HG02973 (cell line): Measurements from ENCODE around the gene PPP2R5E.
A peak's percentile ranks its signal among the peaks of the same experiment; 100 is the strongest.

ENCODE experiments used
- ATAC-seq: cut with Tn5 transposase; IDR thresholded peaks from one replicate; pipeline ENCODE4 v1.9.1; 2021; ENCODE audit warnings: moderate library complexity; ENCODE audit not compliant: unreplicated experiment

Gene PPP2R5E

DNA sequence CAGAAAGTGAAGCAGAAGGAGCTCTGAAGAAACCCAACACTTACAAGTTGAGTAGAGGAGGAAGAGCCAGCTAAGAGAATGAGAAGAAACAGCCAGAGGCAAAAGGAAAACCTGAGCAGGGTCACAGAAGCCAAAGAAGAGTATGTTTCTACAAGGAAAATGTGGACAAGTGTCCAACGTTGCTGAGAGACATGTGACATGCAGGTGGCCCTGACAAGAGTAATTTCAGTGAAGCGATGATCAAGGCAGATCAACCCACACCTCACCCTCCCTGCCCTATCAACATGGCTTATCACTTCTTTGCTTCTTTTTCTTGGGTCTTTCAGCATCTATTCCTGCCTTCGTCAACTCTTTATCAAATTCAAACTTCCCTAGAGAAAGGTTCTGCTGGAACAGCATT is 68.3 kb downstream of the PPP2R5E start:
- no peak for ATAC-seq

- no peak for ATAC-seq
These were observed 69.1 kb downstream of the PPP2R5E start for GRCh38 chr14:63474111-63474510.

DNA sequence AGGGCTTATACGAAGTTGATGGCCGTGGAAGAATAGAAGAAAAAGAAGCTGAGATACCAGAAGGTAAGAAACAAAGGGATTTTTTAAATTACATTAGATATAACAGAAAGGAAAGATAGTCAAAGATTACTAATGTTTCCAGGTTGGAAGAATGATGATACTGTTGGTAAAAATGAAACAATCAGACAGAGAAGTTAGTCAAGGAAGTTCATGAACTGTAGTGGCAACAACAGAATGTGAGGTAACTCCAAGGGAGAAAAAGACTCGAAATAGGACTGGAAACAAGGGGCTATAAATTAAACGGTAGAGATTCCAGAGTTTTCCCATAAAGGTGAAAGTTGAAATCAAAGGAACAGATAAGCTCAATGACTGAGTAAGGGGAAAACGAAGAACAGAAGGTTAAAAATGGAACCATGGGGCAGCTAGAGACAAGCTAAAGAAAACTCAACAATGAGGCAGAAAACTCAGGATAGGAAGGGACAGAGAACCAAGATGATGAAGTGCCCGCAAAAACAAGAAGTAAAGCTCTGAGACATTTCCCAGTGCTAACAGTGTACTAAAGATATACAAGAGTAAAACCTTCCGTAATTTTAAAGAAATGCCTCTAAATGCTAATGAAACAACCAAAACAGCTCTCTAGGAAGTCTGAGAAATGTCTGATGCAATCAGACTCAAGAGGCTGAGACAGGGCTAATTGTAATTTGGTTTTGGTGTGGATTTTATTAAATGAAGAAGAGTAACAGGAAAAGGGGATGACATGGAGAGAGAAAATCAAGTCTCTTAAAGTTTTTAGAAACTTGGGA is 70.0 kb downstream of the PPP2R5E start:
- no peak for ATAC-seq

GRCh38 chr14:63470962-63471793 is 72.0 kb downstream of the PPP2R5E start:
- peak; percentile 92 for ATAC-seq

- ATAC-seq = peak; percentile 26
These were observed 74.9 kb downstream of the PPP2R5E start for GRCh38 chr14:63468294-63468693.

- no peak for ATAC-seq
These were observed 75.6 kb downstream of the PPP2R5E start for GRCh38 chr14:63467440-63468072.

DNA sequence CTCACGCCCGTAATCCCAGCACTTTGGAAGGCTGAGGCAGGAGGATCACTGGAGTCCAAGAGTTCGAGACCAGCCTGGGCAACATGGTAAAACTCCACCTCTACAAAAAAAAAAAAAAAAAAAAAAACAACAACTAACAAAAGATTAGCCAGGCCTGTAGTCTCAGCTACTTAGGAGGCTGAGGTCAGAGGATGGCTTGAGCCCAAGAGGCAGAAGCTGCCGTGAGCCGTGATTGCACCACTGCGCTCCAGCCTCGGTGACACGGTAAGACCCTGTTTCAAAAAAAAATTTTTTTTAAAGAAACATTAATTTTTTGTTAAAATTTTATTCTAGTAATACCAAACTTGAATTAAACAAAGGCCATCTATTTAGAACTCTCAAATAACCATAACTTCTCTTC is 77.8 kb downstream of the PPP2R5E start:
- no peak for ATAC-seq

- no peak for ATAC-seq
These were observed 82.4 kb downstream of the PPP2R5E start for GRCh38 chr14:63460680-63461369.

- ATAC-seq = no peak
These were observed 83.4 kb downstream of the PPP2R5E start for GRCh38 chr14:63459738-63460137.

DNA sequence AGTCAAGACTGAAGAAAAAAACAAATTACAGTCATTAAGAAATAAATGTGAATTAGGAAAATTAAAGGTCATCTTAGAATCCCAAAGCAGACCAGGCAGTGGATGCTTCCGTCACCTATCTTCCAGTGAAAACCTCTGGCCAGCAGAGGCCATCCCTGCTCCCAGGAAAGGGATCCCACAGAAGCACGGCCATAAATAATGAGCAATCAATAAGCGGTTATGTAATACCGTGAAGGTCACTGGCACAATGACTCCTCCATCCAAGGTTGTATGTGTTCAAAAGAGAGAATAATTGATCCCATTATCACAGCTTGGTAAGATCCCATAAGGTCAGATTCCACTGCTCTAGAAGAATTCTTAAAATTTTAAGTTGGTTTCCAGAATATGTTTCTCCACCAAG is 85.7 kb downstream of the PPP2R5E start:
- no peak for ATAC-seq

- no peak for ATAC-seq
These were observed 88.1 kb downstream of the PPP2R5E start for GRCh38 chr14:63454863-63455622.

DNA sequence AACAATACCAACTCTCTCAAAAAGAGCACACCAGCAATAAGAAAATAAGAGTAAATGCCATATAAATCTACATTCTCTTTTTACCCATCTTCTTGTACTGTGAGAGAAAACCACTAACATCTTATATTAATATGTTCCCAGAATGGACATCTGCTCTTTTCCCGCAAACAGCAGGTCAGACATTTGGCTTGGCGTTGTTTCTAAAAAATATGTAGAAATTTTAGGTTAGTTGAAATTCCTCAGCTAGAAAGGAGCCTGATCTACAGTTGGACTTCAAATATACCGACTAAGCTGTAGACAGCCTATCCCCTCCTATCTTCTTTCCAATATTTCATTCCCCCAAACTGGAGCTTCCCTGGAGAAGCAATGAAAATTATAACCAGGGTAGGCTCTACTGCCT is 88.7 kb downstream of the PPP2R5E start:
- no peak for ATAC-seq

- ATAC-seq = no peak
These were observed 89.7 kb downstream of the PPP2R5E start for GRCh38 chr14:63453443-63453936.

DNA sequence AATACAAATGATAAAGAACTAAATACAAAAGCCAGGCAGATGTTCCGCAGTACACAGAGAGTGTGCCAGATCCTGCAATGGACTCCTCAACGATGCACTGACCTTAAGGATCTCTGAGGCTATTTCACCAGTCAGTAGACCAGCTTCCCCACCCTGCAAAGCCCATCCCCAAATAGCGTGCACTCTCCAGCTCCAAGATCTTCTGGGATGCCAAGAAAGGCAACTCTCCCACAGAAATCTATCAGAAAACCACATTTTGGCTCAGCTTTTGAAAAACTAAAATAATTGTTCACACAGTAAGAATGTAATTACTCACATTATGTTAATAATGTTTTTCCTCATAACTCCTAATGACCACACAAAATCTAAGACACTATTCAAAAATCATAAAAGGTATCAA is 90.4 kb downstream of the PPP2R5E start:
- no peak for ATAC-seq

DNA sequence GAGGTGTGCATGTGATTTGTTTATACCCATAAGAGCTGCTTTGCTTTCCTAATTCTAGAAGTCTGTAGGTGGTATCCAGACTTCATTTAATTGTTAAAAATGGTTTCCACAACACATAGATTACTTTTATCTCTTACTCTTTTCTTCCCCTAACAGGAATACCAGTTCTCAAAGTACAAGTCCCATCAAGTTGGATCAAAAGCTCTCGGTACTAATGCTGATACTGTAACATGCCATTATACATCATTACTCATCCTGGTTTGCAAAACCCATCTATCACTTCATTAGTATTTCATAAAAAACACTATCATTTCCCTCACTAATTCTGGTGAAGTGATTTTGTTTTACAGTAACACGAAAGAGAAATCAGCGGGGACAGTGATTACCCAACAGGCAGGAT is 94.3 kb downstream of the PPP2R5E start:
- ATAC-seq = no peak

DNA sequence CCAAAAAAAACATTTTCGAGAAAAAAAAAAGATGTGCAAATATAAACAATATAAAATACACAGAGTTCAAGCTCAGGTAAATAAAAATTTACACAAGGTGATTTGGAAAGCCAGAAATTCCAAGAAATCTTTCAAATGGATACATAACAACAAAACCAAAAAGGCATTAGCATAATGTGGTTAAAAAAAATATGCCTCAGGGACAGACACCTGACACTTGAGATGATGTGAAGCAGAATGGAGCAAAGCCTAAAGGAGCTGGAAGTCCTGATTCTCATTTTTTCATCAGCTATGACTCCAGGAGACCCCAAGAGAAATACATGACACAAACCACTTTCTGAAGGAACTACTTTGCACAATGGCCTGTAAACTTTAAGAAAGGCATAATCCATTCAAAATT is 98.6 kb downstream of the PPP2R5E start:
- ATAC-seq = no peak

DNA sequence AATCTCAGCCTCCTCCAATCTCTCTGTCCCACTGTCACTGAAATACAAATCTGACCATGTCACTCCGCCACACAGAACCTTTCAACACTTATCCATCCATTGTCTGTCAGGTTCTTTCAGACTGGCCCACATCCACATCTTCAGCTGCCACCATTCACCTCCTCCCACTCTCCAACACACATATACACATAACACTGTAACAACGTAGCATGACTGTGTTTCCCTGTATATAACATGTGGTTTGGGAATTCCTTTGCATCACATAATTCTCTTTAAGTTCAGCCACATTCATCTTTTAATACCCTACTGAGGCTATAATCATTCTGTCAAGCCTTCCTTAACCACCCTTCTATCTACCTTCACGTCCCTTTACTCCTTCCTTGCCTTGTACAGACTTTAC is 99.2 kb downstream of the PPP2R5E start:
- no peak for ATAC-seq

DNA sequence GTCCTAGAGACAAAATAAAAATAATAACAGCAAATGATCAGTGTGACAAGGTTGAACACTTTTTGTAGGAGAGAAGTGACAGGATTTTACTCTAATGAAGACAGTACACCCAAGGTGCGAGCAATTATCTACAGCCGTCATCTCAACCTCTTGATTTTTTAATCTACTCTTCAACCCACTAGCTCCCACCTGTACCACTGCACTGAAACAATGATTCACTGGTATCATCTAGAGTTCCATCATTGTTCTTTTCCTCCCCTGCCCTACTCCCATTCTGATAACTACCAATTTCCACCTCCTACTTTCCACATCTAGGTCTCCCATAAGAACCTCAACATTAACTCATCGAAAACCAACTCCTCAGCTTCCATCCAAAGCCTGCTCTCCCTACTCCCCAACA is 99.8 kb downstream of the PPP2R5E start:
- no peak for ATAC-seq

GRCh38 chr14:63438065-63438757 is 105.0 kb downstream of the PPP2R5E start:
- no peak for ATAC-seq
